Stimulated activated naive CD8-positive, alpha-beta T cell treated with anti-CD3 and anti-CD28 coated beads, Interleukin-15, Interleukin-2, amounts not matched to agents 100 U/mL and 50 U/mL, for 24 hours (primary cell): ENCODE data around the gene PACSIN1.
A peak's percentile ranks its signal among the peaks of the same experiment; 100 is the strongest.

ENCODE experiments used
- ATAC-seq: fragments of 150-1000 bp; cut with Tn5 transposase; one replicate; pipeline ENCODE4 v1.10.0; 2021
- DNase-seq: peaks from one replicate; pipeline ENCODE4 v3.0.0; 2021

Gene PACSIN1

GRCh38 chr6:34583461-34583860 is 117.6 kb downstream of the PACSIN1 start:
- peak; percentile 18 for DNase-seq
- ATAC-seq: peak; percentile 36

- DNase-seq (no peak), ATAC-seq (no peak)
Observed at GRCh38 chr6:34583861-34584604, 118.2 kb downstream of the PACSIN1 start.

- no peak for DNase-seq
- ATAC-seq: no peak
Observed at GRCh38 chr6:34584694-34585093, 118.8 kb downstream of the PACSIN1 start.
